GM12801 (cell line): ENCODE measurements around the gene ZNF70.

Experiments used
- CTCF ChIP-seq: IDR thresholded peaks from one replicate; pipeline ENCODE4 v1.5.1; 2011; ENCODE audit warnings: control low read depth; ENCODE audit not compliant: insufficient read length; ENCODE audit errors: extremely low read depth

Gene ZNF70

GRCh38 chr22:23750714-23751440 lies at the start of gene ZNF70:
Gene ZNF70 (minus strand): TSS chr22:23751112. CDS start chr22:23745140, 5,972 bp downstream.
- TF ChIP-seq CTCF = no peak

- TF ChIP-seq CTCF = no peak
Measured at GRCh38 chr22:23796461-23796860, 45.5 kb upstream of the ZNF70 start.

- TF ChIP-seq CTCF = no peak
Measured at GRCh38 chr22:23793326-23793725, 42.4 kb upstream of the ZNF70 start.

GRCh38 chr22:23791738-23792645 lies 41.1 kb upstream of the ZNF70 start:
- TF ChIP-seq CTCF = no peak

GRCh38 chr22:23790819-23791737 lies 40.2 kb upstream of the ZNF70 start:
- no peak for TF ChIP-seq CTCF

- no peak for TF ChIP-seq CTCF
Measured at GRCh38 chr22:23789638-23790037, 38.7 kb upstream of the ZNF70 start.
